MCF 10A (cell line): ENCODE results near the gene DCUN1D2. TPM values are rescaled to one million over a fixed set of nuclear protein-coding genes. Genes with fewer than 3 reads are reported as not detected.

Source experiments
- BruUV-seq: library from RNA; stranded (reverse); fragments of 400-500 nt; replicated peaks from 2 replicates; lab custom pipeline; 2021; lab: Mats Ljungman, UMichigan
- CTCF ChIA-PET: fragments of 300-600 bp; sonication (Branson Sonifier 250); formaldehyde crosslinking; extraction: SDS; loops from one replicate; lab custom pipeline; 2021; ENCODE audit warnings: antibody characterized with exemption, inconsistent platforms; lab: Yijun Ruan, JAX
- POLR2A ChIA-PET: fragments of 300-600, 350-650 bp; sonication (Branson Sonifier 250); formaldehyde crosslinking; extraction: SDS; loops from one replicate; lab custom pipeline; 2020; ENCODE audit warnings: antibody characterized with exemption, inconsistent platforms; lab: Yijun Ruan, JAX
- DNase-seq: peaks from one replicate; pipeline ENCODE4 v3.0.0-alpha.2; 2018; ENCODE audit not compliant: unreplicated experiment
- H3K27ac Mint-ChIP-seq: one replicate; pipeline ENCODE4 v1.8.0; 2022; ENCODE audit warnings: mild to moderate bottlenecking, low read depth, mixed read lengths; ENCODE audit not compliant: unreplicated experiment
- H3K27me3 Mint-ChIP-seq: one replicate; pipeline ENCODE4 v1.8.0; 2022; ENCODE audit warnings: mixed read lengths; ENCODE audit not compliant: insufficient read depth, unreplicated experiment
- H3K36me3 Mint-ChIP-seq: one replicate; pipeline ENCODE4 v1.8.0; 2022; ENCODE audit warnings: mild to moderate bottlenecking, moderate library complexity, mixed read lengths; ENCODE audit not compliant: insufficient read depth, unreplicated experiment
- H3K4me1 Mint-ChIP-seq: one replicate; pipeline ENCODE4 v1.8.0; 2022; ENCODE audit warnings: mixed read lengths; ENCODE audit not compliant: insufficient read depth, unreplicated experiment
- H3K4me3 Mint-ChIP-seq: one replicate; pipeline ENCODE4 v1.8.0; 2022; ENCODE audit warnings: mild to moderate bottlenecking, moderate library complexity, mixed read lengths; ENCODE audit not compliant: unreplicated experiment
- H3K9me3 Mint-ChIP-seq: one replicate; pipeline ENCODE4 v1.8.0; 2022; ENCODE audit warnings: mixed read lengths; ENCODE audit not compliant: unreplicated experiment
- CTCF ChIP-seq: fragments of 200-600 bp; IDR thresholded peaks from one replicate; pipeline ENCODE4 v1.8.0; 2022; ENCODE audit warnings: antibody characterized with exemption, mild to moderate bottlenecking; ENCODE audit not compliant: unreplicated experiment
- intact Hi-C: fragments of 100-400 bp; cut with micrococcal nuclease; formaldehyde crosslinking; loops from 2 replicates; pipeline ENCODE4 v1.14.1; 2022
- total RNA-seq: library from RNA; stranded (reverse); gene quantifications from 2 replicates; pipeline ENCODE4 v1.2.3, GENCODE V29; 2022

Gene DCUN1D2
- total RNA-seq, 1 experiment from 2014 or later: 20.4 TPM

GRCh38 chr13:113423520-113424163 is 66.9 kb downstream of the DCUN1D2 start:
- ChIA-PET POLR2A (no interaction called here), CTCF (no interaction called here)
- no TSS peak for BruUV-seq
- Mint-ChIP-seq H3K4me3 (no peak overlapping the region), H3K4me1 (peaks cover 6% of the 10 kb centered on the region), H3K36me3 (no peaks in the 10 kb centered on the region), H3K27me3 (peaks cover 8% of the 10 kb centered on the region), H3K27ac (no peak overlapping the region), H3K9me3 (no peaks in the 10 kb centered on the region)
- TF ChIP-seq CTCF: no peak
- intact Hi-C loops: no loop called here
- no peak for DNase-seq

- peaks cover 1% of the 10 kb centered on the region for H3K4me1 Mint-ChIP-seq
- POLR2A ChIA-PET: no interaction called here
- peaks cover 15% of the 10 kb centered on the region for H3K27me3 Mint-ChIP-seq
- H3K36me3 Mint-ChIP-seq: no peaks in the 10 kb centered on the region
- no peak for TF ChIP-seq CTCF
- H3K9me3 Mint-ChIP-seq: no peaks in the 10 kb centered on the region
- BruUV-seq: no TSS peak
- intact Hi-C loops: no loop called here
- CTCF ChIA-PET: no interaction called here
- no peak overlapping the region for H3K27ac Mint-ChIP-seq
- no peak overlapping the region for H3K4me3 Mint-ChIP-seq
- DNase-seq: no peak
Measured at GRCh38 chr13:113422807-113423519, 67.5 kb downstream of the DCUN1D2 start.

- H3K36me3 Mint-ChIP-seq: no peaks in the 10 kb centered on the region
- BruUV-seq: no TSS peak
- CTCF ChIA-PET: no interaction called here
- intact Hi-C loops: no loop called here
- no peak overlapping the region for H3K27ac Mint-ChIP-seq
- POLR2A ChIA-PET: no interaction called here
- no peak for DNase-seq
- H3K9me3 Mint-ChIP-seq: no peaks in the 10 kb centered on the region
- H3K27me3 Mint-ChIP-seq: peaks cover 27% of the 10 kb centered on the region
- H3K4me3 Mint-ChIP-seq: no peak overlapping the region
- no peaks in the 10 kb centered on the region for H3K4me1 Mint-ChIP-seq
- no peak for TF ChIP-seq CTCF
Measured at GRCh38 chr13:113421673-113422270, 68.7 kb downstream of the DCUN1D2 start.

- no peak for DNase-seq
- H3K27ac Mint-ChIP-seq: no peak overlapping the region
- H3K4me3 Mint-ChIP-seq: no peak overlapping the region
- no peaks in the 10 kb centered on the region for H3K4me1 Mint-ChIP-seq
- no peak for TF ChIP-seq CTCF
- no peaks in the 10 kb centered on the region for H3K9me3 Mint-ChIP-seq
- H3K27me3 Mint-ChIP-seq: peaks cover 33% of the 10 kb centered on the region
- intact Hi-C loops: no loop called here
- BruUV-seq: no TSS peak
- no peaks in the 10 kb centered on the region for H3K36me3 Mint-ChIP-seq
- POLR2A ChIA-PET: no interaction called here
- CTCF ChIA-PET: no interaction called here
Measured at GRCh38 chr13:113420833-113421600, 69.5 kb downstream of the DCUN1D2 start.
